Ectodermal cell (in vitro differentiated cells): ENCODE results near the gene HTATIP2. TPM values are rescaled to one million over a fixed set of nuclear protein-coding genes. Genes with fewer than 3 reads are reported as not detected.

Experiments used
- H3K27ac ChIP-seq: 2 replicates; pipeline ENCODE4 v1.7.0; 2013; ENCODE audit warnings: mild to moderate bottlenecking, low read depth, low read length; ENCODE audit not compliant: insufficient read depth, poor library complexity, severe bottlenecking
- H3K27me3 ChIP-seq: 2 replicates; pipeline ENCODE4 v1.7.0; 2013; ENCODE audit warnings: mild to moderate bottlenecking, low read length; ENCODE audit not compliant: insufficient read depth, control insufficient read depth, poor library complexity, severe bottlenecking
- H3K36me3 ChIP-seq: one replicate; pipeline ENCODE4 v1.7.0; 2013; ENCODE audit warnings: low read length; ENCODE audit not compliant: control insufficient read depth, insufficient read depth
- H3K4me1 ChIP-seq: one replicate; pipeline ENCODE4 v1.7.0; 2013; ENCODE audit warnings: low read length; ENCODE audit not compliant: control insufficient read depth, insufficient read depth
- H3K4me3 ChIP-seq: 2 replicates; pipeline ENCODE4 v1.7.0; 2013; ENCODE audit warnings: low read depth, low read length, control low read depth; ENCODE audit not compliant: insufficient read depth
- H3K9me3 ChIP-seq: 2 replicates; pipeline ENCODE4 v1.7.0; 2013; ENCODE audit warnings: mild to moderate bottlenecking, low read length, moderate library complexity; ENCODE audit not compliant: control insufficient read depth
- WGBS, 2 experiments: methylation state at CpG; one replicate each; pipeline ENCODE4 v1.1.7; 2013; ENCODE audit warnings: missing lambda C conversion rate in 2 of 2; 5-methylcytosine and 5-hydroxymethylcytosine counted together
- polyA plus RNA-seq, 4 experiments: library from polyadenylated mRNA; stranded (reverse); fragments of 50-300 nt; gene quantifications; one replicate each; pipeline ENCODE4 v1.2.3, GENCODE V29; 2013

HTATIP2 gene
- 17.4 TPM for polyA plus RNA-seq (2013, experiment 1 of 4)
- polyA plus RNA-seq (2013, experiment 2 of 4) = 17.8 TPM
- polyA plus RNA-seq (2013, experiment 3 of 4) = 14.0 TPM
- 16.4 TPM for polyA plus RNA-seq (2013, experiment 4 of 4)

DNA sequence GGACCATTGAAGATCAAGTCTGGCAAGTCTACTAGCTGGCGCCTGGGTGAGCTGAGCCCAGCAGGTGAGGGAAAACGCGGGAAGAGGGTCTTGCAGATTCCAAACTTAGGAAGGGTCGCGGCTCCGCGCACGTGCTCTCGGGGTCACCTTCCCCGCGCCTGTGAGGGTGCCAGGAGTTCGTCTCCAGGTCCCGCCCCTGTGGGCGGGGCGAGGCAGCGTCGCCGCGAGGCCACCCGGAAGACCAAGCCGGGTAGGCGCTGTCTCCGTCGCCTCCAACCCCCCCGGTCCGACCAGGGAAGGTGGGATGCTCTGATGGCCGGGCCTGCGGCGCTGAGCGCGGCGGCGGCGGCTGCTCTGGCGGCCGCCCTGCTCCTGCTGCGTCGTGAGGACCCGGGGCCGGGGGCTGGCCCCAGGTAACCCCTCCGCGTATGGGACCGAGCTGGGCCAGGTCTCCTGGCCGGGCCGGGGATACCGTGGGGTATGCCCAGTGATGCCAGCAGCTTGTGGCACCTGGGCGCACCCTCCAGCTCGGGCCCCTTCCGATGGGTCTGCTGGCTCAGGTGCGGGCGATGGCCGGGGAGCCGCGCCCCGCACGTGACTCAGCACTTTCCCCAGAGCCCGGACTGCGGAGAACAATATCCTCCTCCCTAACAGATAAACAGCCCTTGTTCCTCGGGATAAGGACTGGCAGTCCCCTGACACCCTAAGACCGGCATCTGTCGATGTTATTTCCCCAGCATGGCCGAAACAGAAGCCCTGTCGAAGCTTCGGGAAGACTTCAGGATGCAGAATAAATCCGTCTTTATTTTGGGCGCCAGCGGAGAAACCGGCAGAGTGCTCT is at the start of gene HTATIP2:
Gene HTATIP2 (plus strand): TSS at position 215 of the 841 bp plus-strand sequence. CDS start 524 bp downstream, at position 739.
- no peaks in the 10 kb centered on the region for H3K36me3 ChIP-seq
- no peak within 1 kb of the TSS for H3K27ac ChIP-seq

DNA sequence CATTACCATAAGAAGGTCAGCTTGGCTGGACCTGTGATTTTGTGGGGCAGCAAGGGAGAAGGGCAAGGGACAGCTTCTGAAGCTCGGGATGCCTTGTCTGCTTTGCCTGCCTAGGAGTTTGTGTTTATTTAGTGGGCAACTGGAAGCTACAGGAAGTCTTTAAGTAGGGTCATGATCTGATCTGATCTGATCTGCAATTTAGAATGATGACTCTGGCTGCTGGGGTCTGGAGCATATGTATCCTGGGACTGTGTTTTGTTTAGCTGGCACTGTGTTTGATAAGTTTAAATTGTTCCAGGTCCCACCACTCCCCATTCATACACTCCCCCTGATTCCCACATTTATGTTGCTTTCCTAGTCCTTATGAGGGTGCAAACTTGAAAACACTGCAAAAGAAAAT is 47.7 kb upstream of the HTATIP2 start:
- WGBS, 2 experiments = 63 to 67% methylated on average over 1 of the region's 1 CpG

More for the DNA sequence above, at the start of gene HTATIP2:
- WGBS, 2 experiments = 5 to 7% methylated on average over 68 of the region's 68 CpGs
- Histone ChIP-seq H3K4me1 (no peaks in the 10 kb centered on the region), H3K4me3 (peak within 1 kb of the TSS; percentile 57), H3K27me3 (peaks cover 34% of the 10 kb centered on the region), H3K9me3 (no peaks in the 10 kb centered on the region)

DNA sequence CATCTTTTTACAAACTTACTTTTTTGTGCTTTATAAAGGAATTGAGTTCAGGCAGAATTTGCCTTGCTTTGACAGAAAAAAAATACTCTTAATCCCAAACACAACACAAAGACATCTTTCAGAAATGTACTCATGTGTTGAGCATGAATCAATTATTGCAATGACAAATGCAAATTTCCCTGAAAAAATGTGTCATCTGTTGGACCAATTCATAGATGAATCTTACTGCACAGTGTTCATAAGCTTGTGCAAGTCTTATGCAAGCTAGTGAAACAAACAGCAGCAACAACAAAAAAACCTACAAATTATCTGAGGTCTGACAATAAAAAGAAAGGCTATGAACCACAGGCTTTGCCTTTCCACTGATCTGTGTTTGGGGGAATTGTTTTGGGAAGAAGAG is 42.3 kb upstream of the HTATIP2 start:
- Histone ChIP-seq H3K4me3 (no peak overlapping the region), H3K27me3 (no peaks in the 10 kb centered on the region), H3K9me3 (no peaks in the 10 kb centered on the region), H3K4me1 (peaks cover 22% of the 10 kb centered on the region), H3K27ac (no peak overlapping the region), H3K36me3 (no peaks in the 10 kb centered on the region)

More for the DNA sequence above, 47.7 kb upstream of the HTATIP2 start:
- Histone ChIP-seq H3K27ac (no peak overlapping the region), H3K9me3 (no peaks in the 10 kb centered on the region), H3K27me3 (peaks cover 8% of the 10 kb centered on the region), H3K36me3 (no peaks in the 10 kb centered on the region), H3K4me3 (no peak overlapping the region), H3K4me1 (peaks cover 9% of the 10 kb centered on the region)

DNA sequence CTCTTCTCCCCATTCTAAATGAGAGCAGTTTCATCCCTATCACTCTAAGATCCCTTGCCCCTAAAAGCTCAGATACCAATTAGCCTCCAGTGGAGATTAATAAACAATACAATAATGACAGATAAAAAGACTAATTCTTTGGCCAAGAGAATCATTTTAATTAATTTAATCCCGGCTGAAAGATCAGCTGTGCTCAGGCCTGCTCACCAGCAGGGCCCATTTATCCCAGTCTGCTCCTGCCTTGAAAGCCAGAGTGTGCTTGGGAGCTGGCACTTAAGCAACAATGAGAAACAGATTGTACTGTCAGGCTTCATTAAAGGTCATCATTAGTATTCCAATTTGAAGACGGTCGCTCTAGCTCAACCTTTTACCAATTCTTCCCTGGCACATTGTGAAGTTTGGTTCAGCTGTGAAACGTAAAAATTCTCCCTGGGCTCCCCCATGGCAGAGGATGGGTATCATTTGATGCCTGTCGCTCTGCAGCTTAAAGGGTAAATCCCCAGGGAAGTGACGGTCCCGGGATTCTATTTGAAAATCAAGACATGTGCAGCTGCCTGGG is 36.1 kb upstream of the HTATIP2 start:
- Histone ChIP-seq H3K4me3 (no peak overlapping the region), H3K27me3 (no peaks in the 10 kb centered on the region), H3K27ac (no peak overlapping the region), H3K4me1 (peaks cover 2% of the 10 kb centered on the region), H3K36me3 (no peaks in the 10 kb centered on the region), H3K9me3 (no peaks in the 10 kb centered on the region)
- 79 to 85% methylated on average over 7 of the region's 7 CpGs for WGBS, 2 experiments

DNA sequence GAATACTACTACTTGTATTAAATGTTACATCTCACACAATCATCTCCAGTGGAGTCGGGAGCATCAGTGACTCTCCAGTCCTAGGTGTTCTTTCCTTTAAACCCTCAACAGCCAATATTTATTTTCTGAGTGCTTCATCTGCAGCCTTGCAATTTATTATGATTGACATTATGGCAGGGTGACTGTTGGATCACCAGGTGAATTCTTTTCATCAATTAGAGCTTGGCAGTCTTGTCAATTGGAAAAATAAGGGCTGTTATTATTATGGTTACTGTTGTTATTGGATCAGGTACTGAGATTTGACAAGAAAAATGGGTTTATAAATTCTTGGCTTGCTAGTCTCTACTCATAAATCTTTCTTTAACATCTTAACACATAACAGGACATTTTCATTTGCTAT is 27.5 kb upstream of the HTATIP2 start:
- Histone ChIP-seq H3K4me1 (no peaks in the 10 kb centered on the region), H3K36me3 (no peaks in the 10 kb centered on the region), H3K9me3 (no peaks in the 10 kb centered on the region), H3K27me3 (no peaks in the 10 kb centered on the region), H3K4me3 (no peak overlapping the region), H3K27ac (no peak overlapping the region)
- WGBS, 2 experiments = 89 to 100% methylated on average over 1 of the region's 1 CpG

DNA sequence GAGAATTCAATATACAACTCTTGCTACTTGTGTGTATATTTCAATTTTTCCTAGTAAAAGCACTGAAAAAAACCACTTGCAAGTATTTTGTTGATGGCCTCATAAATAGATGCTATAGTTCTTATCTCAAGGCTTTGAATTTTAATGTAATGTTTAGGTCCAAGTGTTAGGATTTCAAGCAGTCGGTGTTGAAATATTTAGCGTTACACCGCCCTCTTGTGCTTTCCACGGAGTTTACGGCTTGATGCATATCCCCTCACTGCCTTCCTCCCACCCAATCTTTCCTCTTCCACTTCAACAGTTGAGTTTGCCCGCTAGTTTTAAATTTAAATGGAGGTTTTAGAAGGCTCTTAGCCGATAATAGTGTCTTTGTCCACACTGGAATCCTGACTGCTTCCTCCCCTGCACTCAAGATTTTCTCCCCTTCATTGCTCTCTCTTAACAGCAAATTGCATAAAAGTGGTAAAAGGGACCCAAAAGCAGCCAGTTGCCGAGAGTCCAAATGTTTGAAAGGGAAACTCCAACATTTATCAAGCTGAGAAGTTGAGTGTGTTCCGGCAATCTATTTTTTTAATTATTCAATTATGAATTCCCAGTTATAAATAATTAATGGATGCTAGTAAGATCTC is 25.9 kb upstream of the HTATIP2 start:
- H3K9me3 ChIP-seq = no peaks in the 10 kb centered on the region
- H3K27me3 ChIP-seq = no peaks in the 10 kb centered on the region
- WGBS, 2 experiments = 14% methylated on average over 8 of the region's 9 CpGs
- peaks cover 4% of the 10 kb centered on the region for H3K4me1 ChIP-seq
- no peaks in the 10 kb centered on the region for H3K36me3 ChIP-seq
- H3K27ac ChIP-seq = no peak overlapping the region
- H3K4me3 ChIP-seq = no peak overlapping the region

DNA sequence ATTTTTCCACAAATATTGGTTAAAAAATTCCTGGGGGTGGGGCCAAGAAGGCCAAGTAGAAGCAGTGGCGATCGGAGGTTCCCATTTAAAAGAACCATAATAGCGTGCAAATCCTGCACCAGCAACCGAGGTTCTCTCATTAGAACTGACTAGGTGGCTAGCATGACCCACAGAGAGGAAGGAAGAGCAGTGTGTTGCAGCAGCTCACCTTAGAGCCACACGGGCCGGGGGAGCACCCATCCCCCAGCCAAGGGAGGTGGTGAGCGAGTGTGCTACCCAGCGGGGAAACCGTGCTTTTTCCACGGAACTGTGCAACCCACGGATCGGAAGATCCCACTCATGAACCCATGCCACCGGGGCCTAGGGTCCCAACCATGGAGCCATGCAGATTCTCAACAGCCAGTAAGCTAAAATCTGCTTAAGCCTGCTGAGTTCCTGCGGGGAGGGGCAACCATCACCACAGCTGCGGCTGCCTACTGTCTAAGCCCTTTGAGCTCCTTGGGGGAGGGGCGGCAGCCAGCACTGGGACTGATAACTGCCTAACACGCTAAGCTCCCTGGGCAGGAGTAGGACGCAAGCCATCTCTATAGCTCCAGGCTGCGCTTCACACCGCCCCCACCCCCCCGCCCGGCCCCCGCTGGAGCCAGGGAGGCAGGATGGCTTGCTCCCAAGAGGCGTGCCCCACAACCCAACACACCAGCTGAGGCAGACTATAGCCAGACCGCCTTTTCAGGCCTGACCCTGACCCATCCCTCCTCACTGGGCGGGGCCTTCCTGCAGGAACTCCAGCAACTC is 21.0 kb upstream of the HTATIP2 start:
- peak overlapping the region; percentile 53 for H3K27ac ChIP-seq
- 24 to 30% methylated on average over 24 to 26 of the region's 26 CpGs for whole genome bisulfite sequencing, 2 experiments
- H3K36me3 ChIP-seq = no peaks in the 10 kb centered on the region
- H3K27me3 ChIP-seq = no peaks in the 10 kb centered on the region
- no peaks in the 10 kb centered on the region for H3K9me3 ChIP-seq
- H3K4me1 ChIP-seq = peaks cover 8% of the 10 kb centered on the region
- H3K4me3 ChIP-seq = no peak overlapping the region

DNA sequence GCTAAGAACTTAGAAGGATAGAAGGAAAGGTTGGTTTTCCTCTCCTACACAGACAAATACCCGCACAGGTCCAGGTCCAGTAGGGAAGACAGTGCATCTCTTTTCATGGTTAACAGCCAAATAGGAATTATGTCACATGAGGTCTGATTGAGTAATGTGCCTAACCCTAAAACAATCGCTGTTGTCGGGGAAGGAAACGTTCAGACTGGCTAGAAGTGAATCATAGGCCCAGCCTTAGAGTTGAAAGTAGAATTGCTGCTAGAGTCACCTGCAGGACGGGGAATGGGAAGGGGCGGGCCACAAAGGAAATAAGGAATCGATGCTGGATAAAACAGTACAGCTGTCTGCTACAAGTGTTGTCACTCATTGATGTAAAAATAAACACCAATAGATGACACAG is 12.4 kb upstream of the HTATIP2 start:
- no peaks in the 10 kb centered on the region for H3K36me3 ChIP-seq
- H3K27ac ChIP-seq = no peak overlapping the region
- WGBS, 2 experiments = 89 to 93% methylated on average over 6 to 7 of the region's 7 CpGs
- no peaks in the 10 kb centered on the region for H3K27me3 ChIP-seq
- H3K4me1 ChIP-seq = no peaks in the 10 kb centered on the region
- H3K4me3 ChIP-seq = no peak overlapping the region
- H3K9me3 ChIP-seq = no peaks in the 10 kb centered on the region

DNA sequence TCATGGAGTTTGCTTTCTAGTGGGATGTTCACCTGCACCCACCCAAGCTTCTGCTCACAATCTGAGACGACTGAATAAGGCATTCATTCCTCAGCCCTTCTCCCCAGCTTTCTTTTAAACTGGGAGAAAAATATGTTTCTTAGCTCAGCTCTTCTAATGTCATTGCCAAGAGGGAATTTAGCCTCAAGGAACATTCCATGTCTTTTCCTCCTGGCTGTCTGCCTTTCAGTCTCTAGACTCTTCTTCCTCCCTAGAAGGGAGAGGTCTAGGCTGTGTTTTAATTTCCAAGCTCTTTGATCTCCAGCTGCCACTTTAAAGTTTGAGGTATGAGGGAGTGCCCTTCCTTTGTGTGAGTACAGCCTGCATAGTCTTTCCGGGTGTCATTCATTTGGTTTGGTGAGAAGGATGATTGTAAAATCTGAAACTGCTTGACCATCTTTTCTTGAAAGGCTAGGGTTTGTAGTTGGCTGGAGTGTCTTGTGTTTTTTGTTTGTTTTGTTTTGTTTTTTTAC is 11.7 kb upstream of the HTATIP2 start:
- Histone ChIP-seq H3K36me3 (no peaks in the 10 kb centered on the region), H3K4me3 (no peak overlapping the region), H3K27ac (no peak overlapping the region), H3K27me3 (no peaks in the 10 kb centered on the region), H3K4me1 (no peaks in the 10 kb centered on the region), H3K9me3 (no peaks in the 10 kb centered on the region)
- 77 to 87% methylated on average over 2 of the region's 2 CpGs for WGBS, 2 experiments
